Immature natural killer cell (primary cell): ENCODE results near the gene ENPP5. TPM values are rescaled to one million over a fixed set of nuclear protein-coding genes. Genes with fewer than 3 reads are reported as not detected.

ENCODE experiments used
- DNase-seq, 3 donors: peaks; one replicate each; pipeline ENCODE4 v3.0.0; 2022; ENCODE audit warnings: mixed read lengths in 1 of 3
- H3K27ac Mint-ChIP-seq, 6 donors: one replicate each; pipeline ENCODE4 v1.8.0; 2020; ENCODE audit warnings: mixed read lengths in 6 of 6, mild to moderate bottlenecking in 5 of 6, inconsistent platforms in 4 of 6, moderate library complexity in 3 of 6
- H3K27me3 Mint-ChIP-seq, 3 donors: one replicate each; pipeline ENCODE4 v1.8.0; 2020 to 2021; ENCODE audit warnings: low read depth in 3 of 3, mild to moderate bottlenecking in 3 of 3, mixed read lengths in 3 of 3, moderate library complexity in 3 of 3, inconsistent platforms in 1 of 3
- H3K36me3 Mint-ChIP-seq, 3 donors: one replicate each; pipeline ENCODE4 v1.8.0; 2020; ENCODE audit warnings: mixed read lengths in 3 of 3, inconsistent platforms in 2 of 3, mild to moderate bottlenecking in 2 of 3
- H3K4me1 Mint-ChIP-seq, 2 donors: one replicate each; pipeline ENCODE4 v1.8.0; 2020; ENCODE audit warnings: inconsistent platforms in 2 of 2, mild to moderate bottlenecking in 2 of 2, mixed read lengths in 2 of 2, moderate library complexity in 1 of 2
- H3K4me3 Mint-ChIP-seq, 5 donors: one replicate each; pipeline ENCODE4 v1.8.0; 2020; ENCODE audit warnings: mild to moderate bottlenecking in 5 of 5, mixed read lengths in 5 of 5, inconsistent platforms in 3 of 5, moderate library complexity in 3 of 5
- H3K9me3 Mint-ChIP-seq, 6 donors: one replicate each; pipeline ENCODE4 v1.8.0; 2020; ENCODE audit warnings: mild to moderate bottlenecking in 6 of 6, mixed read lengths in 6 of 6, inconsistent platforms in 4 of 6, moderate library complexity in 3 of 6
- polyA plus RNA-seq, 3 donors: library from polyadenylated mRNA; unstranded; fragments of 300-500 nt; fragmentation: Illumina TruSeq; gene quantifications; one replicate each; pipeline ENCODE4 v1.2.3, GENCODE V29; 2021

The ENPP5 gene
- polyA plus RNA-seq: 10 to 100 TPM; 14.4 to 48.6 (median 36.1) TPM

DNA sequence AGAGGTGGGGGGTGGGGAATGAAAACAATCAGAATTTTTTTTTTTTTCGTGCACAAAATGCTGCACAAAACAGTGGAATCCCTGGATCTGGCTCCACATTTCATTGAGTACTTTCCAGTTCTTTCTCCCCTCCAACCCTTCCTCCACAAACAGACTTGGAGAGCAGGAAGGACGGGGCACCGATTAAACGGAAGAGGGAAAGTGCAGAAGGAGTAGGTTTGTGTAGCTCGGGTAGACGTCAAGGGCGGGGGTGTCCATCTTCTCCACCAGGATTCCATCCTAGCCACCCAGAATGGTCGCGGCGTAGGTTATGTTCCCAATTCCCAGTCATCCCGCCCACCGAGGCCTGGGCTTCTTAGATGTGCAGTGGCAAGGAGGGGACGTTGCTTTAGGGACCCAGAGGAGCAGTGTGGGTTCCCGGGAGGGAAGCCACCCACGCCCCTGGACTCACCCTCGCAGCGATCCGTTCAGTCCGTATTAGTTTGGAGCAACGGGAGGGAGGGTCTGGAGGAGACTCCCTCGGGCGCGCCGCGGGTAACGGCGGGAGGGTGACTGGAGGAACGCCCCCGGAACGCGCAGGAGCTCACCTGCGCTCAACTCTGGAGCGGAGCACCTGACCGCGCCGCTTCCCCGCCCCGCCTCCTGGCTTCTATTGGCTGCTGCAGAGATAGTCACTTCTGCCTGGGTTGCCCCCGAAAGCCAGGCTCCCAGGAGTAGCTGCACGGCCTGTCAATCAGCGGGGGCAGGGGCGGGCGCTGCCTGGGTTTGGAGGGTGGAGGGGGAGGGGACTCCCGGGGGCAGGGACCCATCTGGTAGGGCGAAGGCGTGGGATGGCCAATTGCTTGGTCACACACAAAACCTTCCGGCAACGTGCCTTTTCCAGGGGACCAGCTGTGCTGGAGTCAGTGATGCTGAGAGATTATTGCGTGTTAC lies at the start of gene ENPP5:
Gene ENPP5, minus strand, starts transcription at position 624 of the 933 bp plus-strand sequence. CDS start 2,718 bp downstream, outside the sequence.
- no peaks in the 10 kb centered on the region for H3K9me3 Mint-ChIP-seq
- peaks cover 3 to 13% (median 12%) of the 10 kb centered on the region in 3 donors for H3K27me3 Mint-ChIP-seq
- DNase-seq: peak; percentile 78 to 80 (median 79)
- H3K4me1 Mint-ChIP-seq: peaks cover 74 to 99% of the 10 kb centered on the region in 2 donors
- peaks cover 0 to 8% (median 0%) of the 10 kb centered on the region in 3 donors for H3K36me3 Mint-ChIP-seq
- H3K27ac Mint-ChIP-seq: peak within 1 kb of the TSS; percentile 67 to 90 (median 86)
- H3K4me3 Mint-ChIP-seq: peak within 1 kb of the TSS; percentile 84 to 94 (median 93)

- Mint-ChIP-seq H3K4me3 (no peak overlapping the region), H3K9me3 (no peaks in the 10 kb centered on the region), H3K36me3 (no peaks in the 10 kb centered on the region), H3K27me3 (no peaks in the 10 kb centered on the region), H3K27ac (no peak overlapping the region), H3K4me1 (peaks cover 4 to 10% of the 10 kb centered on the region in 2 donors)
- no peak for DNase-seq
Measured at GRCh38 chr6:46219661-46220060, 48.9 kb upstream of the ENPP5 start.

- Mint-ChIP-seq H3K27me3 (no peaks in the 10 kb centered on the region), H3K4me1 (peaks cover 4 to 10% of the 10 kb centered on the region in 2 donors), H3K27ac (peak overlapping the region in 2 of 6 donors; percentile 61 to 65), H3K36me3 (no peaks in the 10 kb centered on the region), H3K4me3 (no peak overlapping the region), H3K9me3 (no peaks in the 10 kb centered on the region)
- DNase-seq: no peak
Measured at GRCh38 chr6:46218457-46218856, 47.7 kb upstream of the ENPP5 start.

DNA sequence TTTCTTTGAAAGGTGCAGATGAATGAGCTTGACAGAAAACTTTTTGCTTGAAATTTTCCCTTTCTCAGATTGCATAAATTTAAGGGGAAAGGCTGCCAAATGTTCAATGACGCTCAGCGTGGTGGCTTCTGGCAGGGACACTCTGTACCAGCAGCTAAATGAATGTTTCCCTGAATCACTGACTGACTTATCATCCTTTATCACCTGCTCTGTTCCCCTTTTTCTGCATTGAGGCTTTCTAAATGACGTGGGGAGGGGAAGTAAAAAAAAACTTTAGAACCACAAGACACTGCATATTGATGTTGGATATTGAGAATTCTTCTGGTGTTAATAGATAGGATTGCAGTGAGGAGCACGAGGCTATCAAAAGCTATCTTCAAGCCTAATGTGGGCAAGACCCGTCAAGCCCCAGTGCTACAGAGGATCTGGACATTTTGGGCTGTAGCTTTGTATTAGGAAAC lies 46.9 kb upstream of the ENPP5 start:
- Mint-ChIP-seq H3K36me3 (no peaks in the 10 kb centered on the region), H3K4me1 (peaks cover 4 to 10% of the 10 kb centered on the region in 2 donors), H3K27ac (no peak overlapping the region), H3K9me3 (no peaks in the 10 kb centered on the region), H3K27me3 (no peaks in the 10 kb centered on the region), H3K4me3 (no peak overlapping the region)
- DNase-seq: no peak

- Mint-ChIP-seq H3K4me1 (peaks cover 4 to 10% of the 10 kb centered on the region in 2 donors), H3K4me3 (no peak overlapping the region), H3K36me3 (no peaks in the 10 kb centered on the region), H3K9me3 (no peaks in the 10 kb centered on the region), H3K27me3 (no peaks in the 10 kb centered on the region), H3K27ac (no peak overlapping the region)
- DNase-seq: no peak
Measured at GRCh38 chr6:46216879-46217278, 46.1 kb upstream of the ENPP5 start.

DNA sequence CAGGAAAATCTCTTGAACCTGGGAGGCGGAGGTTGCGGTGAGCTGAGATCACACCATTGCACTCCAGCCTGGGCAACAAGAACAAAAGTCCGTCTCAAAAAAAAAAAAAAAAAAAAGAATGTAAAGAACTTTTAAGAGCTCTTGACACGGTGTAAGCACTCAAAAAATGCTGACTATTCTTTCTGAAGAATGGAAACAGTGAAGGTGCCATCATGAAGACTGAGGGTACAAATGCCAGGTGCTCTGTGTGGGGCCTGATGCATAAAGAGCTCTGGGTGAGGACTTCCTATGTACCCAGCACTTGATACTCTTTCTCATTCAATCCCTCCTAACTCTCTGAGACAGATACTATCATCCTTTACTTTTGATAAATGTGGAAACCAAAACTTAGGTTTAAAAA lies 45.0 kb upstream of the ENPP5 start:
- H3K4me1 Mint-ChIP-seq: peaks cover 4 to 10% of the 10 kb centered on the region in 2 donors
- no peak for DNase-seq
- H3K9me3 Mint-ChIP-seq: no peaks in the 10 kb centered on the region
- H3K27me3 Mint-ChIP-seq: no peaks in the 10 kb centered on the region
- H3K36me3 Mint-ChIP-seq: peaks cover 0 to under 1% (median 0%) of the 10 kb centered on the region in 3 donors
- no peak overlapping the region for H3K4me3 Mint-ChIP-seq
- no peak overlapping the region for H3K27ac Mint-ChIP-seq

DNA sequence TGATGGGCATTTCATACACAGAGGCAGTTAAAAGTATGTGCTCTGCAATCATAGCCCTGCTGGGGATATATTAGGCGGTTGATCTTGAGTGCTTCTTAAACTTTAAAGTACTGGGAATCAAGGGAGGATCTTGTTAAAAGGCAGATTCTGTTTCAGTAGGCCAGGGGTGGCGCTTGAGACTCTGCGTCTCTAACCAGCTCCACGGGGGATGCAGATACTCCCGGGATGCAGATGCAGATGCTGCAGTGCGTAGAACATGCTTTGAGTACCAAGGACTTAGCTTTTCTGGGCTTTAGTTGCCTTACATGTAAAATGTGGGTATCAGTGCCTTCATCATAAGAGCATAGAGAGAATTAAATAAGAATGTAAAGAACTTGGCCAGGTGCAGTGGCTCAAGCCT lies 44.4 kb upstream of the ENPP5 start:
- H3K27ac Mint-ChIP-seq: peak overlapping the region in 2 of 6 donors; percentile 13 to 31
- H3K9me3 Mint-ChIP-seq: no peaks in the 10 kb centered on the region

GRCh38 chr6:46211917-46212316 lies 41.1 kb upstream of the ENPP5 start:
- no peak overlapping the region for H3K27ac Mint-ChIP-seq
- H3K27me3 Mint-ChIP-seq: peaks cover 0 to 2% (median 0%) of the 10 kb centered on the region in 3 donors
- peaks cover 4 to 10% of the 10 kb centered on the region in 2 donors for H3K4me1 Mint-ChIP-seq
- no peak overlapping the region for H3K4me3 Mint-ChIP-seq
- no peaks in the 10 kb centered on the region for H3K9me3 Mint-ChIP-seq
- DNase-seq: no peak
- peaks cover 0 to 4% (median 3%) of the 10 kb centered on the region in 3 donors for H3K36me3 Mint-ChIP-seq

More for the DNA sequence above, 44.4 kb upstream of the ENPP5 start:
- Mint-ChIP-seq H3K4me1 (peaks cover 4 to 10% of the 10 kb centered on the region in 2 donors), H3K27me3 (no peaks in the 10 kb centered on the region), H3K36me3 (peaks cover 0 to 4% (median 1%) of the 10 kb centered on the region in 3 donors), H3K4me3 (no peak overlapping the region)
- no peak for DNase-seq

- H3K36me3 Mint-ChIP-seq: peaks cover 0 to 4% (median 3%) of the 10 kb centered on the region in 3 donors
- no peak overlapping the region for H3K4me3 Mint-ChIP-seq
- H3K27ac Mint-ChIP-seq: no peak overlapping the region
- no peaks in the 10 kb centered on the region for H3K9me3 Mint-ChIP-seq
- peaks cover 0 to 5% (median 0%) of the 10 kb centered on the region in 3 donors for H3K27me3 Mint-ChIP-seq
- no peak for DNase-seq
- H3K4me1 Mint-ChIP-seq: peaks cover 0 to 1% of the 10 kb centered on the region in 2 donors
Measured at GRCh38 chr6:46210294-46210693, 39.5 kb upstream of the ENPP5 start.

DNA sequence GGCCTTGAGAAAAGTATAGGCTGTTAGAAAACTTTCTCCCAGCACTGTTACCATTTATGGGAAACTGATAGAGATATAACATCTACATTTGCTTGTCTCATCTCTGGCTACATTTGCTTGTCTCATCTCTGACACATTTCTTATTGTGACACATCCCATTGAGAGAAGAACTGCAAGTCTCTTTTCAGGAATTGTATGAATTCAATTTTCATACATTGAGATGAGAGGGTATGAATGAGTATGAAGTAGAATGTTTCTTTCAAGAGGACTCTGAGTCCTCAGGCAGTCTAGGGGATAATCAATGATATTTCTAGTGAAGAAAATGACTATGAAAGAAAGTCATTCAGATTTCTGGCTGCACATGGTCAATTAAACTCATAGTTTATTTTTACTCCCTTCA lies 37.5 kb upstream of the ENPP5 start:
- peaks cover 0 to 5% (median under 1%) of the 10 kb centered on the region in 3 donors for H3K27me3 Mint-ChIP-seq

DNA sequence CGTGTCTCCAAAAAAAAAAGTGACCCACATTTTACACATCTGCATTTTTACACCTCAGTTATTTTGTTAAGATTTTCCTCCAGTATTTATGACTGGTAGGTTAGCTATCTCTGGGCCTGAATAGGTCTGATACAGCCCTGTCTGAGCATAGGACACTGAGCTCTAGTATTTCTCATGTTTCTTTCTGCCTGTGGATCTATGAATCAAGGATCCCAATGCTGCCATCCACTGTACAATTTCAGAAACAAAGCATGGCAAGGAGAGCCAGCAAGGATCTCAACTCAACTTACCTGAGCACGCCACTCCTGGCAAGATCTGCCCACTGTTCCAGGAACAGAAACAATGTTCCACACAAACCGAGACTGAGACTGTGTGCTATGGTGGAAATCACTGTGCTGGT lies 36.4 kb upstream of the ENPP5 start:
- DNase-seq: no peak
- Mint-ChIP-seq H3K4me3 (no peak overlapping the region), H3K36me3 (peaks cover 0 to 6% (median 4%) of the 10 kb centered on the region in 3 donors), H3K9me3 (no peaks in the 10 kb centered on the region), H3K27ac (peak overlapping the region in 1 of 6 donors; percentile 12), H3K4me1 (peaks cover 0 to 1% of the 10 kb centered on the region in 2 donors), H3K27me3 (peaks cover 3 to 8% (median 5%) of the 10 kb centered on the region in 3 donors)

More for the DNA sequence above, 37.5 kb upstream of the ENPP5 start:
- H3K4me3 Mint-ChIP-seq: no peak overlapping the region
- no peak for DNase-seq
- H3K36me3 Mint-ChIP-seq: peaks cover 0 to 4% (median 3%) of the 10 kb centered on the region in 3 donors
- H3K4me1 Mint-ChIP-seq: peaks cover 0 to 1% of the 10 kb centered on the region in 2 donors
- H3K27ac Mint-ChIP-seq: no peak overlapping the region
- H3K9me3 Mint-ChIP-seq: no peaks in the 10 kb centered on the region

DNA sequence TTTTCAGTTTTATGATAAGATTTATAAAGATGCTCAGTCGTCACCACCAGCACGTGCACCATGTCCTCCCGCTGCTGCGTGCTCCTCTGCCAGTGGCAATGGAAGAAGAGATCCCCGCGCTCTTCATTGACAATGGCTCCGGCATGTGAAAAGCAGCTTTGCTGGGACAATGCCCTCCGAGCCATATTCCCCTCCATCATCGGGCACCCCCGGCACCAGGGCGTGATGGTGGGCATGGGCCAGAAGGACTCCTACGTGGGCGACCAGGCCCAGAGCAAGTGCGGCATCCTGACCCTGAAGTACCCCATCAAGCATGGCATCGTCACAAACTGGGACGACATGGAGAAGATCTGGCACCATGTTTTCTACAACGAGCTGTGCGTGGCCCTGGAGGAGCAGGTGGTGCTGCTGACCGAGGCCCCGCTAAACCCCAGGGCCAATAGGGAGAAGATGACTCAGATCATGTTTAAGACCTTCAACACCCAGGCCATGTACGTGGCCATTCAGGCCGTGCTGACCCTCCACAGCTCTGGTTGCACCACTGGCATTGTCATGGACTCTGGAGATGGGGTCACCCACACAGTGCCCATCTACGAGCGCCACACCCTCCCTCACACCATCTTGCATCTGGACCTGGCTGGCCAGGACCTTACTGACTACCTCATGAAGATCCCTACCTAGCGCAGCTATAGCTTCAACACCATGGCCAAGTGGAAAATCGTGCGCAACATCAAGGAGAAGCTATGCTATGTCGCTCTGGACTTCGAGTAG lies 34.3 kb upstream of the ENPP5 start:
- peaks cover 5 to 8% (median 8%) of the 10 kb centered on the region in 3 donors for H3K27me3 Mint-ChIP-seq
- DNase-seq: no peak
- H3K9me3 Mint-ChIP-seq: no peaks in the 10 kb centered on the region
- H3K4me3 Mint-ChIP-seq: no peak overlapping the region
- peaks cover 0 to 8% (median 0%) of the 10 kb centered on the region in 3 donors for H3K36me3 Mint-ChIP-seq
- H3K27ac Mint-ChIP-seq: no peak overlapping the region
- H3K4me1 Mint-ChIP-seq: peaks cover 0 to 1% of the 10 kb centered on the region in 2 donors

DNA sequence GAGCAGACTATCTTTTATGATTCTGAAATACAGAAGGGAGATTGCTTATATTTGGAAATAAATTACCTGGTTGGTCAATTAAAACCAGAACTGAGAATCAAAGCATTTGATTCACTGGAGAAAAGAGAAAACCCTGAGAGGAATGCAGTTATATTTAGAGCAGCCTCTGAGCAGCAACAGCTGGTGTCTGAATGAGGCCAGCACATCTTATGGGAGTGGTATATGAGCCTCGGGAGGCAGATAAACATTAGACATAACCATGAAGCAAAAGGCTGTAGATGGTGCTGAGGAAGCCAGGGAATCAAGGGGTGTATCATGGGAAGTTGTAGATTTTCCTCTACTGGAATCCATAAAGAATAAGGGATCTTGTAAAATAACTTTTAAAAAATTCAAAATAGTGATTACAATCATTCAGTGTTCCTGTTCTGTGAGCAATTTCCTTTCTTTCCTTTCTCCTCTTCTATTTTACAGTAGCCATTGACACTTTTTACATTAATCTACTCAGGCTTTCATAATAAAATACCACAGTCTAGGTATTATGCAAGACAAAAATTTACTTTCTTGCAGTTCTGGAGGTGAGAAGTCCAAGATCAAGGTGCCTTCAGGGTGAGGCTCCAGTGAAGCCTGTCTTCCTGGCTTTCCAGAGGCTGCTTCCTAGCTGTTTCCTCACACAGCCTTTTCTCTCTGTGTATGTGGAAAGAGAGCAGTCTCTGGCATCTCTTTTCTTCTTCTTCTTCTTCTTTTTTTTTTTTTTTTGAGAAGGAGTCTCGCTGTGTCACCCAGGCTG lies 32.8 kb upstream of the ENPP5 start:
- Mint-ChIP-seq H3K36me3 (peaks cover 0 to 8% (median 0%) of the 10 kb centered on the region in 3 donors), H3K9me3 (no peaks in the 10 kb centered on the region), H3K27ac (peak overlapping the region in 1 of 6 donors; percentile 8), H3K4me3 (no peak overlapping the region), H3K27me3 (peaks cover 5 to 8% (median 8%) of the 10 kb centered on the region in 3 donors), H3K4me1 (peaks cover 0 to 1% of the 10 kb centered on the region in 2 donors)
- no peak for DNase-seq
